ENCODE results near the gene KIFC1. TPM values are rescaled to one million over a fixed set of nuclear protein-coding genes. Genes with fewer than 3 reads are reported as not detected.
A peak's percentile ranks its signal among the peaks of the same experiment; 100 is the strongest.

KIFC1 gene
- total RNA-seq, 6 experiments from 2014 or later = 20.6 to 43.5 (median 38.6) TPM

DNA sequence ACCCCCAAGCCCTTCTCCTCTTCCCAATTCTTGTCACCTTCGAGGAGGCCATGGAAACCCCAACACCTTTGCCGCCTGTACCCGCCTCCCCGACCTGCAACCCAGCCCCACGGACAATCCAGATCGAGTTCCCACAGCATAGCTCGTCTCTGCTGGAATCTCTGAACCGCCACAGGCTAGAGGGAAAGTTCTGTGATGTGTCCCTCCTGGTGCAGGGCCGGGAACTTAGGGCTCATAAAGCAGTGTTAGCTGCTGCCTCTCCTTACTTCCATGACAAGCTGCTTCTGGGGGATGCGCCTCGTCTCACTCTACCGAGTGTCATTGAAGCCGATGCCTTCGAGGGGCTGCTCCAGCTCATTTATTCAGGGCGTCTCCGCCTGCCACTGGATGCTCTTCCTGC, 63.4 kb downstream of the KIFC1 start:
- TF ChIP-seq, protein P1, sequence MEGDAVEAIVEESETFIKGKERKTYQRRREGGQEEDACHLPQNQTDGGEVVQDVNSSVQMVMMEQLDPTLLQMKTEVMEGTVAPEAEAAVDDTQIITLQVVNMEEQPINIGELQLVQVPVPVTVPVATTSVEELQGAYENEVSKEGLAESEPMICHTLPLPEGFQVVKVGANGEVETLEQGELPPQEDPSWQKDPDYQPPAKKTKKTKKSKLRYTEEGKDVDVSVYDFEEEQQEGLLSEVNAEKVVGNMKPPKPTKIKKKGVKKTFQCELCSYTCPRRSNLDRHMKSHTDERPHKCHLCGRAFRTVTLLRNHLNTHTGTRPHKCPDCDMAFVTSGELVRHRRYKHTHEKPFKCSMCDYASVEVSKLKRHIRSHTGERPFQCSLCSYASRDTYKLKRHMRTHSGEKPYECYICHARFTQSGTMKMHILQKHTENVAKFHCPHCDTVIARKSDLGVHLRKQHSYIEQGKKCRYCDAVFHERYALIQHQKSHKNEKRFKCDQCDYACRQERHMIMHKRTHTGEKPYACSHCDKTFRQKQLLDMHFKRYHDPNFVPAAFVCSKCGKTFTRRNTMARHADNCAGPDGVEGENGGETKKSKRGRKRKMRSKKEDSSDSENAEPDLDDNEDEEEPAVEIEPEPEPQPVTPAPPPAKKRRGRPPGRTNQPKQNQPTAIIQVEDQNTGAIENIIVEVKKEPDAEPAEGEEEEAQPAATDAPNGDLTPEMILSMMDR (IDR thresholded peaks at IDR 0.05) = no peak
- no peak for DNase-seq
- H3K9me3 Mint-ChIP-seq = no peaks in the 10 kb centered on the region
- H3K4me1 Mint-ChIP-seq (ENCODE audit: low read depth) = peaks cover 20% of the 10 kb centered on the region
- peaks cover 4% of the 10 kb centered on the region; the same call in 1 of the 2 replicates for H3K36me3 Mint-ChIP-seq (ENCODE audit: low read depth)
- peak overlapping the region; percentile 62 for H3K27ac Mint-ChIP-seq
- peak overlapping the region; percentile 91 for H3K4me3 Mint-ChIP-seq
- peaks cover 13% of the 10 kb centered on the region for H3K27me3 Mint-ChIP-seq (ENCODE audit: insufficient read depth)

DNA sequence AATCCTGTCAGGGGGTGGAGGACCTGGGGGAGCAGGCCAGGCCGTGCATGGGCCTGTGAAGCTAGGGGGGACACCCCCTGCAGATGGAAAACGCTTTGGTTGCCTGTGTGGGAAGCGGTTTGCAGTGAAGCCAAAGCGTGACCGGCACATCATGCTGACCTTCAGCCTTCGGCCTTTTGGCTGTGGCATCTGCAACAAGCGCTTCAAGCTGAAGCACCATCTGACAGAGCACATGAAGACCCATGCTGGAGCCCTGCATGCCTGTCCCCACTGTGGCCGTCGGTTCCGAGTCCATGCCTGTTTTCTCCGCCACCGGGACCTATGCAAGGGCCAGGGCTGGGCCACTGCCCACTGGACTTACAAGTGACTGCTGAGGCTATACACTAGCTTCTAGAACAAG, 64.5 kb downstream of the KIFC1 start:
- H3K36me3 Mint-ChIP-seq (ENCODE audit: low read depth) = peaks cover 4% of the 10 kb centered on the region; the same call in 1 of the 2 replicates
- H3K9me3 Mint-ChIP-seq = no peaks in the 10 kb centered on the region
- no peak overlapping the region for H3K4me3 Mint-ChIP-seq
- TF ChIP-seq, protein P1 (IDR thresholded peaks at IDR 0.05) = no peak
- H3K27me3 Mint-ChIP-seq (ENCODE audit: insufficient read depth) = peaks cover 13% of the 10 kb centered on the region
- H3K4me1 Mint-ChIP-seq (ENCODE audit: low read depth) = peaks cover 20% of the 10 kb centered on the region
- H3K27ac Mint-ChIP-seq = no peak overlapping the region
- DNase-seq = no peak

DNA sequence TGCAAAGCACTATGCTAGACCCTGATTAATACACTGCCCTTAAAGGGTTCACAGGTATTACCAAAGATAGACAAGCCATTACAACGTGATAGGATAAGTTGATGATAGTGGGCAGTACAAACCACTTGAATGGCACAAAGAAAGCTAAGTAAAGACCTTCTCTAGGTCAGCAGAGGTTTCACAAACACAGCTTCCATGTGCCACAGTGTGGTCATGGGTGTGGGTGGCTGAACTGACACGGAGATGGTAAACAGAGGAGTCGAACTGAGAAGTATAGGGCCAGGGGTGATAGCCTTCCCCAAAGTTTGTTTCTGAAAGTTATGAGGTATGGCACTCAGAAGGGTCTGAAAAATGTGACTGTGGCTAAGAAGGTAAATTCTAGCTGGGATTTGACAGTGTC, 67.1 kb downstream of the KIFC1 start:
- Mint-ChIP-seq H3K9me3 (no peaks in the 10 kb centered on the region), H3K4me1 (ENCODE audit: low read depth) (peaks cover 11% of the 10 kb centered on the region), H3K4me3 (no peak overlapping the region), H3K27ac (no peak overlapping the region), H3K36me3 (ENCODE audit: low read depth) (peaks cover 4% of the 10 kb centered on the region; the same call in 1 of the 2 replicates), H3K27me3 (ENCODE audit: insufficient read depth) (peaks cover 20% of the 10 kb centered on the region)
- no peak for DNase-seq
- TF ChIP-seq, protein P1 (IDR thresholded peaks at IDR 0.05) = no peak

DNA sequence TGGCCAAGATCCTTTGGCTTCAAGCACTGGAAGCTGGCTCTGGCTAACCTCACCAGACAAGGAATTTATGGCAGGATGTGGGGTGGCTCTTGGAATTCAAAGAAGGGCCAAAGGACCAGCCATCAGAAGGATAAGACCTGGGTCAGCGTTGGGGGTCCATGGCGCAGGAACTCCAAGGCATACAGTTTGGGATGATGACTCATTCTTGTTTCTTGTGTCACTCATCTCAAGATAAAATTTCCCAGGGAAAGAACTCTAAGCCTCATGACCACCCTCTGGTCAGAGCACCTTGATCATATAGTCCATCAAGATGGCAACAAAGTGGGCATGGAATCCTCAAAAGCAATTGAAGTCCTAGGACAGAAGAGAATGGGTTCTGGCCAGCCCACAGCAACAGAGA, 67.6 kb downstream of the KIFC1 start:
- TF ChIP-seq, protein P1 (IDR thresholded peaks at IDR 0.05) = no peak
- peaks cover 22% of the 10 kb centered on the region for H3K27me3 Mint-ChIP-seq (ENCODE audit: insufficient read depth)
- no peak overlapping the region for H3K4me3 Mint-ChIP-seq
- H3K36me3 Mint-ChIP-seq (ENCODE audit: low read depth) = peaks cover 4% of the 10 kb centered on the region; the same call in 1 of the 2 replicates
- H3K9me3 Mint-ChIP-seq = no peaks in the 10 kb centered on the region
- no peak for DNase-seq
- peaks cover 8% of the 10 kb centered on the region for H3K4me1 Mint-ChIP-seq (ENCODE audit: low read depth)
- H3K27ac Mint-ChIP-seq = no peak overlapping the region

Small RNA genes lying within 50 kb of the gene (microRNA-seq; reads per million reads assigned to microRNA genes)
- not detected for gene MIR5004

Other genes with a start within 250 kb of the KIFC1 start
- under 1 TPM; 0.15 to 0.69 (median 0.38) TPM for gene COL11A2, start 199.4 kb upstream of the KIFC1 start, total RNA-seq (2021; fragmentation: NEBNext Ultra II Directional; extraction: Animal tissue kit (Norgen Biotek cat#: 25700))
- 10 to 100 TPM; 37.3 to 41.6 (median 38.3) TPM for gene RXRB, start 191.2 kb upstream of the KIFC1 start, total RNA-seq (2021; fragmentation: NEBNext Ultra II Directional; extraction: Animal tissue kit (Norgen Biotek cat#: 25700))
- gene SLC39A7, start 191.0 kb upstream of the KIFC1 start, total RNA-seq (2021; fragmentation: NEBNext Ultra II Directional; extraction: Animal tissue kit (Norgen Biotek cat#: 25700)) = 100 to 1,000 TPM; 215 to 240 (median 225) TPM
- 1 to 10 TPM in 2 of 6 experiments, under 1 TPM in 4; 0.39 to 1.2 (median 0.73) TPM for gene HSD17B8, start 187.2 kb upstream of the KIFC1 start, total RNA-seq (2021; fragmentation: NEBNext Ultra II Directional; extraction: Animal tissue kit (Norgen Biotek cat#: 25700))
- gene RING1, start 183.3 kb upstream of the KIFC1 start, total RNA-seq (2021; fragmentation: NEBNext Ultra II Directional; extraction: Animal tissue kit (Norgen Biotek cat#: 25700)) = 10 to 100 TPM; 43.4 to 55.1 (median 52.1) TPM
- gene VPS52, start 119.9 kb upstream of the KIFC1 start, total RNA-seq (2021; fragmentation: NEBNext Ultra II Directional; extraction: Animal tissue kit (Norgen Biotek cat#: 25700)) = 10 to 100 TPM; 35.7 to 51.4 (median 44.4) TPM
- 1,000 to 10,000 TPM; 1,449 to 2,347 (median 1,965) TPM for gene RPS18, start 119.7 kb upstream of the KIFC1 start, total RNA-seq (2021; fragmentation: NEBNext Ultra II Directional; extraction: Animal tissue kit (Norgen Biotek cat#: 25700))
- 1 to 10 TPM in 5 of 6 experiments, under 1 TPM in 1; 0.66 to 3.0 (median 2.7) TPM for gene B3GALT4, start 114.7 kb upstream of the KIFC1 start, total RNA-seq (2021; fragmentation: NEBNext Ultra II Directional; extraction: Animal tissue kit (Norgen Biotek cat#: 25700))
- 10 to 100 TPM; 71.0 to 89.9 (median 74.6) TPM for gene WDR46, start 102.6 kb upstream of the KIFC1 start, total RNA-seq (2021; fragmentation: NEBNext Ultra II Directional; extraction: Animal tissue kit (Norgen Biotek cat#: 25700))
- gene PFDN6, start 102.2 kb upstream of the KIFC1 start, total RNA-seq (2021; fragmentation: NEBNext Ultra II Directional; extraction: Animal tissue kit (Norgen Biotek cat#: 25700)) = 10 to 100 TPM; 52.1 to 73.7 (median 69.7) TPM
- gene RGL2, start 92.9 kb upstream of the KIFC1 start, total RNA-seq (2021; fragmentation: NEBNext Ultra II Directional; extraction: Animal tissue kit (Norgen Biotek cat#: 25700)) = 10 to 100 TPM; 26.7 to 31.6 (median 27.9) TPM
- 100 to 1,000 TPM in 5 of 6 experiments, 10 to 100 TPM in 1; 88.7 to 118 (median 104) TPM for gene TAPBP, start 77.7 kb upstream of the KIFC1 start, total RNA-seq (2021; fragmentation: NEBNext Ultra II Directional; extraction: Animal tissue kit (Norgen Biotek cat#: 25700))
- 10 to 100 TPM; 15.2 to 19.9 (median 17.0) TPM for gene ZBTB22, start 74.1 kb upstream of the KIFC1 start, total RNA-seq (2021; fragmentation: NEBNext Ultra II Directional; extraction: Animal tissue kit (Norgen Biotek cat#: 25700))
- 10 to 100 TPM; 44.9 to 53.2 (median 50.4) TPM for gene DAXX, start 68.9 kb upstream of the KIFC1 start, total RNA-seq (2021; fragmentation: NEBNext Ultra II Directional; extraction: Animal tissue kit (Norgen Biotek cat#: 25700))
- gene PHF1, start 19.2 kb downstream of the KIFC1 start, total RNA-seq (2021; fragmentation: NEBNext Ultra II Directional; extraction: Animal tissue kit (Norgen Biotek cat#: 25700)) = 10 to 100 TPM; 43.2 to 52.8 (median 51.4) TPM
- gene CUTA, start 26.3 kb downstream of the KIFC1 start, total RNA-seq (2021; fragmentation: NEBNext Ultra II Directional; extraction: Animal tissue kit (Norgen Biotek cat#: 25700)) = 100 to 1,000 TPM; 464 to 546 (median 536) TPM
- gene SYNGAP1, start 28.2 kb downstream of the KIFC1 start, total RNA-seq (2021; fragmentation: NEBNext Ultra II Directional; extraction: Animal tissue kit (Norgen Biotek cat#: 25700)) = 10 to 100 TPM; 10.5 to 15.0 (median 13.3) TPM
- gene ZBTB9, start 62.8 kb downstream of the KIFC1 start, total RNA-seq (2021; fragmentation: NEBNext Ultra II Directional; extraction: Animal tissue kit (Norgen Biotek cat#: 25700)) = 1 to 10 TPM; 6.4 to 9.2 (median 7.6) TPM
- 10 to 100 TPM; 17.5 to 23.2 (median 19.9) TPM for gene BAK1, start 188.5 kb downstream of the KIFC1 start, total RNA-seq (2021; fragmentation: NEBNext Ultra II Directional; extraction: Animal tissue kit (Norgen Biotek cat#: 25700))
- gene ITPR3, start 229.5 kb downstream of the KIFC1 start, total RNA-seq (2021; fragmentation: NEBNext Ultra II Directional; extraction: Animal tissue kit (Norgen Biotek cat#: 25700)) = 10 to 100 TPM; 20.2 to 30.3 (median 26.9) TPM